Measurements from ENCODE around the gene CSF1. TPM values are rescaled to one million over a fixed set of nuclear protein-coding genes. Genes with fewer than 3 reads are reported as not detected.

The CSF1 gene
- total and polyA plus RNA-seq, 2 of the 13 experiments (the other 11 are each of a cell fraction or from before 2014, with no cell fraction given): 4.6 to 13.3 TPM

DNA sequence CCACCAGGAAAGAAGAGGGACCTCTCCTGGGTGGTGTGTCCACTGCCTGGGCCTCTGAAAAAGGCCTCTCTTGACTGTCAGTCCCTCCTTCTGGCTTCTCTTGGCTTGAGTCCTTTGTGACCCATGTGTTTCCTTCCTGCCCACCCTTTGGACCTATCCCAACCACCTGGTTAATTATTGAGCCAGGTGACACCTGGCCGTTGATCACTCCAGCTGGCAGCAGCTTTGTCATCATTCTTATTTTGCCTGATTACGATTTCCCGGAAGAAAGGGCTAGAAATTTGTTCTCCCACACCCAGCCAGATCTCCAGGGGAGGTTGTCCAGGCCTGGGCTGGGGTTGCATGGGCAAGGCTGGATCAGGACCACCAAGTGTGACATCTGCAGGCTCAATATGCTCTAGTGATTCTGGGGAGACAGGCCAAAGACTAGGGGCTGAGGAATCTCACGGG lies 24.8 kb downstream of the CSF1 start (continued):
- TF ChIP-seq SNAPC4 (CRISPR knock-in tag; IDR thresholded peaks at IDR 0.05): no peak
- TF ChIP-seq ZXDC (CRISPR knock-in tag; IDR thresholded peaks at IDR 0.05): no peak
- no peak for TF ChIP-seq AHR (CRISPR knock-in tag; IDR thresholded peaks at IDR 0.05)
- TF ChIP-seq SOX13 (IDR thresholded peaks at IDR 0.05): no peak
- peak in 1 of 2 experiments; percentile 76; a peak in 2 of 4 replicates for TF ChIP-seq SOX13 (CRISPR knock-in tag; conservative IDR thresholded peaks at IDR 0.05 in 1 of 2, IDR thresholded peaks at IDR 0.05 in 1 of 2)
- no peak for TF ChIP-seq SIN3B (IDR thresholded peaks at IDR 0.05; ENCODE audit: low read length)
- TF ChIP-seq DMAP1 (CRISPR knock-in tag; IDR thresholded peaks at IDR 0.05): no peak; the same call in 1 of the 2 replicates
- no peak for TF ChIP-seq ZNF652 (CRISPR knock-in tag; IDR thresholded peaks at IDR 0.05; ENCODE audit: borderline replicate concordance, low read depth)
- peak; percentile 95 for TF ChIP-seq TBX2 (CRISPR knock-in tag; IDR thresholded peaks at IDR 0.05; ENCODE audit: borderline replicate concordance)
- TF ChIP-seq ZMYM3 (CRISPR knock-in tag; IDR thresholded peaks at IDR 0.05): peak; percentile 65
- TF ChIP-seq MTA3 (CRISPR knock-in tag; IDR thresholded peaks at IDR 0.05): no peak
- TF ChIP-seq HCFC1 (IDR thresholded peaks at IDR 0.05; ENCODE audit: low read depth, low read length): no peak
- TF ChIP-seq MEIS1 (CRISPR knock-in tag; IDR thresholded peaks at IDR 0.05; ENCODE audit: borderline replicate concordance): no peak
- 0 out of 2 replicates have a peak, but pooled peaks have one; percentile 22 for TF ChIP-seq ZNF605 (CRISPR knock-in tag; IDR thresholded peaks at IDR 0.05)
- peak; percentile 69; the same call in 1 of the 2 replicates for TF ChIP-seq CREM (IDR thresholded peaks at IDR 0.05)
- TF ChIP-seq CREM (CRISPR knock-in tag; IDR thresholded peaks at IDR 0.05): no peak
- no peak for TF ChIP-seq BCL3 (CRISPR knock-in tag; IDR thresholded peaks at IDR 0.05)
- no peak for TF ChIP-seq HDAC6 (IDR thresholded peaks at IDR 0.05; ENCODE audit: low read depth, low read length)
- no peak for TF ChIP-seq ZFP82 (CRISPR knock-in tag; IDR thresholded peaks at IDR 0.05; ENCODE audit: borderline replicate concordance)
- TF ChIP-seq, protein P1, sequence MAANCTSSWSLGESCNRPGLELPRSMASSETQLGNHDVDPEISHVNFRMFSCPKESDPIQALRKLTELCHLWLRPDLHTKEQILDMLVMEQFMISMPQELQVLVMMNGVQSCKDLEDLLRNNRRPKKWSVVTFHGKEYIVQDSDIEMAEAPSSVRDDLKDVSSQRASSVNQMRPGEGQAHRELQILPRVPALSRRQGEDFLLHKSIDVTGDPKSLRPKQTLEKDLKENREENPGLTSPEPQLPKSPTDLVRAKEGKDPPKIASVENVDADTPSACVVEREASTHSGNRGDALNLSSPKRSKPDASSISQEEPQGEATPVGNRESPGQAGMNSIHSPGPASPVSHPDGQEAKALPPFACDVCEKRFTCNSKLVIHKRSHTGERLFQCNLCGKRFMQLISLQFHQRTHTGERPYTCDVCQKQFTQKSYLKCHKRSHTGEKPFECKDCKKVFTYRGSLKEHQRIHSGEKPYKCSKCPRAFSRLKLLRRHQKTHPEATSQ (CRISPR knock-in tag; IDR thresholded peaks at IDR 0.05; ENCODE audit: borderline replicate concordance): no peak
- no peak for TF ChIP-seq DR1 (CRISPR knock-in tag; IDR thresholded peaks at IDR 0.05)

Measured in HepG2 (cell line).